GM12891 (cell line): Measurements from ENCODE around the gene CAMK1D.

Source experiments
- POLR2A ChIP-seq: IDR thresholded peaks from 2 replicates; pipeline ENCODE4 v1.6.1; 2011; ENCODE audit warnings: low read depth, low read length, control low read depth
- TAF1 ChIP-seq: IDR thresholded peaks from 2 replicates; pipeline ENCODE4 v1.6.1; 2011; ENCODE audit warnings: low read depth, low read length, control low read depth

DNA sequence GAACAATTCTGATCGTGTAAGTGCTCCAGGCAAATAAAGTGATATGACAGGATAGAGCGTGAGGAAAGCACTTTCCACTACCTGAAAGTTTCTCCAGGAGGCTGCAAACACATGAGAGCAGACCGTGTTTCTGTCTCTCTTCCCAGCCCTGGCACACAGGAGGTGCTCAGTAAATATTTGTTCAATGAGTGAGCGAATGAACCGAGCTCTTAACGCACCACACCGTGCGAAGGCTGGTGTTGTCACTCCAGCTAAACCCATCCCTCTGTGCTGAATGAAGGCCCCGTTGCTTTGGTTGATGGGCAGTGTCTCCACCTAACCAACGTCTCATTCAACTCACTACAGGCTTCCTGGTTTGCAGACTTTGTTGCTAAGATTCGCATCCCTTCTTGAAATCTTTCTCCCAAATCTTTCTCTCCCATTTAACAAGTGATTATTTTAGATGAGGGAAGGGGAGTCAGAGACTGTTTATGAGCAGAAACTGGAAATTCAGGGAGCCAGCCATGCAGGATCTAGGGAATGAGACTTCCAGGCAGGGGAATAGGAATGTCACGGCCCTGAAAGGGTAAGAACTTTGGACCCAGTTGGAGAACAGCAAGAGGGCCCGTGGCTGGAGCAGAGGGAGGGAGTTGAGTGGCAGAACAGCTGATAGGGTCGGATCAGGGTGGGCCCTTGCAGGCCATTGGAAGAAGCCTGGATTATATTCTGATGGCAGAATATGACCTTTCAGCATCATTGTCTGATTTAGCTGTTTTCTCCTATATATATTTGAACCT lies 282.6 kb downstream of the CAMK1D start:
- TF ChIP-seq TAF1 = no peak
- no peak for TF ChIP-seq POLR2A
